H1 (cell line): ENCODE measurements around the gene THPO. TPM values are rescaled to one million over a fixed set of nuclear protein-coding genes. Genes with fewer than 3 reads are reported as not detected.
A peak's percentile ranks its signal among the peaks of the same experiment; 100 is the strongest.

Source experiments
- CTCF ChIA-PET: fragments of 300-600 bp; sonication (Branson Sonifier 250); formaldehyde crosslinking; loops from one replicate; lab custom pipeline; 2021; ENCODE audit not compliant: partially characterized antibody; lab: Charles Lee
- POLR2A ChIA-PET: fragments of 300-600 bp; sonication (Branson Sonifier 250); formaldehyde crosslinking; loops from one replicate; lab custom pipeline; 2021; ENCODE audit warnings: inconsistent platforms; ENCODE audit not compliant: partially characterized antibody; lab: Charles Lee
- DNase-seq, 2 experiments: peaks; one replicate each; pipeline versions ENCODE4 v3.0.0 to v3.0.0-alpha.2; 2010 to 2022; ENCODE audit warnings: low spot score in 2 of 2, low read depth in 1 of 2, mixed read lengths in 1 of 2
- FAIRE-seq: peaks from 2 replicates; lab custom pipeline; 2011; peaks lifted over from hg19 to GRCh38; lab: Jason Lieb, UNC
- H2AFZ ChIP-seq: 2 replicates; pipeline ENCODE4 v1.8.1; 2012; ENCODE audit warnings: low read length, inconsistent platforms
- H2AK5ac ChIP-seq: 2 replicates; pipeline ENCODE4 v1.6.1; 2013; ENCODE audit warnings: low read depth, low read length
- H2BK120ac ChIP-seq: replicated peaks from 2 replicates; pipeline ENCODE3; 2013; ENCODE audit warnings: low read depth, low read length, inconsistent platforms
- H2BK12ac ChIP-seq: 2 replicates; pipeline ENCODE4 v1.6.1; 2013; ENCODE audit warnings: low read depth, low read length
- H2BK15ac ChIP-seq: 2 replicates; pipeline ENCODE4 v1.6.1; 2013; ENCODE audit warnings: low read length
- H2BK20ac ChIP-seq: 2 replicates; pipeline ENCODE4 v1.6.1; 2013; ENCODE audit warnings: low read length
- H2BK5ac ChIP-seq: 2 replicates; pipeline ENCODE4 v1.6.1; 2013; ENCODE audit warnings: low read depth, low read length
- H3K14ac ChIP-seq: 2 replicates; pipeline ENCODE4 v1.6.1; 2013; ENCODE audit warnings: inconsistent platforms; ENCODE audit not compliant: insufficient read length
- H3K18ac ChIP-seq: 2 replicates; pipeline ENCODE4 v1.6.1; 2013; ENCODE audit warnings: low read length; ENCODE audit errors: extremely low read depth
- H3K23ac ChIP-seq: 2 replicates; pipeline ENCODE4 v1.6.1; 2013; ENCODE audit warnings: inconsistent platforms; ENCODE audit not compliant: insufficient read length
- H3K23me2 ChIP-seq: 2 replicates; pipeline ENCODE4 v1.6.1; 2013; ENCODE audit warnings: low read depth, low read length
- H3K27ac ChIP-seq: 2 replicates; pipeline ENCODE4 v1.6.1; 2011; ENCODE audit warnings: low read depth, low read length, inconsistent platforms
- H3K27me3 ChIP-seq, 4 experiments: replicated peaks in 1 of 4; 1 replicate in 1 of 4; 2 replicates in 3 of 4; pipeline versions ENCODE4 v1.6.1 to v1.8.1; 2011 to 2013; ENCODE audit warnings: low read length in 3 of 4, mild to moderate bottlenecking in 3 of 4, inconsistent platforms in 2 of 4, mixed read lengths in 2 of 4, moderate library complexity in 1 of 4; ENCODE audit not compliant: control insufficient read depth in 3 of 4, insufficient read depth in 3 of 4; ENCODE audit errors: extremely low read depth in 1 of 4
- H3K36me3 ChIP-seq, 4 experiments: 2 replicates each; pipeline versions ENCODE4 v1.6.1 to v1.8.1; 2011 to 2013; ENCODE audit warnings: mild to moderate bottlenecking in 4 of 4, low read length in 3 of 4, moderate library complexity in 2 of 4, control low read depth in 1 of 4, inconsistent platforms in 1 of 4; ENCODE audit not compliant: insufficient read depth in 4 of 4, control insufficient read depth in 2 of 4
- H3K4ac ChIP-seq: replicated peaks from 2 replicates; pipeline ENCODE3; 2013; ENCODE audit warnings: low read length, low read depth, mixed read lengths, inconsistent platforms; ENCODE audit not compliant: insufficient read length
- H3K4me1 ChIP-seq, 4 experiments: replicated peaks in 1 of 4; 1 replicate in 1 of 4; 2 replicates in 3 of 4; pipeline versions ENCODE4 v1.6.1 to v1.8.1; 2011 to 2013; ENCODE audit warnings: low read length in 3 of 4, inconsistent platforms in 2 of 4, mixed read lengths in 1 of 4; ENCODE audit not compliant: insufficient read depth in 4 of 4, control insufficient read depth in 3 of 4
- H3K4me2 ChIP-seq, 2 experiments: 2 replicates each; pipeline versions ENCODE4 v1.6.1 to v1.8.1; 2011 to 2013; ENCODE audit warnings: low read depth in 2 of 2, low read length in 2 of 2, control low read depth in 1 of 2, inconsistent platforms in 1 of 2, mild to moderate bottlenecking in 1 of 2; ENCODE audit not compliant: insufficient read depth in 1 of 2
- H3K4me3 ChIP-seq, 4 experiments: fragments of 200-600, 300-600 bp in 1 of 4; sonication (generic), shearing (Covaris generic), sonication (Bioruptor Twin) in 1 of 4; 2 replicates each; pipeline versions ENCODE4 v1.5.1 to v1.8.1; 2011 to 2016; ENCODE audit warnings: low read length in 4 of 4, low read depth in 3 of 4, control low read depth in 2 of 4, inconsistent platforms in 2 of 4, mild to moderate bottlenecking in 2 of 4, mixed read lengths in 1 of 4, moderate library complexity in 1 of 4; ENCODE audit not compliant: insufficient read depth in 2 of 4; ENCODE audit errors: extremely low read depth in 1 of 4
- H3K56ac ChIP-seq: replicated peaks from 2 replicates; pipeline ENCODE3; 2013; ENCODE audit warnings: low read depth, mild to moderate bottlenecking, mixed read lengths, low read length, inconsistent platforms; ENCODE audit not compliant: insufficient read length
- H3K79me1 ChIP-seq: 2 replicates; pipeline ENCODE4 v1.6.1; 2013; ENCODE audit warnings: low read depth, low read length, control low read depth
- H3K79me2 ChIP-seq, 2 experiments: 2 replicates each; pipeline versions ENCODE4 v1.6.1 to v1.8.1; 2012 to 2013; ENCODE audit warnings: low read length in 2 of 2, mild to moderate bottlenecking in 2 of 2, inconsistent platforms in 1 of 2; ENCODE audit not compliant: insufficient read depth in 2 of 2, control insufficient read depth in 1 of 2
- H3K9ac ChIP-seq, 4 experiments: replicated peaks in 1 of 4; 1 replicate in 1 of 4; 2 replicates in 3 of 4; pipeline versions ENCODE4 v1.6.1 to v1.8.1; 2011 to 2013; ENCODE audit warnings: low read depth in 3 of 4, low read length in 3 of 4, control low read depth in 2 of 4, mild to moderate bottlenecking in 2 of 4, moderate library complexity in 2 of 4, inconsistent platforms in 1 of 4; ENCODE audit errors: extremely low read depth in 1 of 4
- H3K9me3 ChIP-seq, 2 experiments: 2 replicates each; pipeline versions ENCODE4 v1.6.1 to v1.8.1; 2012 to 2013; ENCODE audit warnings: mild to moderate bottlenecking in 2 of 2, moderate library complexity in 2 of 2, control low read depth in 1 of 2, inconsistent platforms in 1 of 2, low read depth in 1 of 2, low read length in 1 of 2, mixed read lengths in 1 of 2; ENCODE audit not compliant: insufficient read depth in 2 of 2
- H4K20me1 ChIP-seq, 2 experiments: replicated peaks in 1 of 2; 2 replicates each; pipeline versions ENCODE3 to v1.8.1; 2011 to 2013; ENCODE audit warnings: inconsistent platforms in 2 of 2, low read length in 2 of 2, mild to moderate bottlenecking in 1 of 2; ENCODE audit not compliant: insufficient read depth in 2 of 2, control insufficient read depth in 1 of 2
- H4K5ac ChIP-seq: 2 replicates; pipeline ENCODE4 v1.6.1; 2013; ENCODE audit warnings: low read length, low read depth, mixed read lengths, inconsistent platforms; ENCODE audit not compliant: insufficient read length
- H4K8ac ChIP-seq: 2 replicates; pipeline ENCODE4 v1.8.0; 2013; ENCODE audit warnings: mild to moderate bottlenecking, moderate library complexity, low read length, inconsistent platforms; ENCODE audit not compliant: insufficient read depth; ENCODE audit errors: extremely low read depth
- H4K91ac ChIP-seq: replicated peaks from 2 replicates; pipeline ENCODE3; 2013; ENCODE audit warnings: low read length, mixed read lengths, inconsistent platforms; ENCODE audit not compliant: insufficient read length
- ASH2L ChIP-seq: fragments of 200-600, 300-600 bp; sonication (generic); IDR thresholded peaks from one replicate; pipeline ENCODE4 v1.7.1; 2017; ENCODE audit warnings: low read length
- SP1 ChIP-seq: IDR thresholded peaks from 2 replicates; pipeline ENCODE4 v1.6.1; 2011; ENCODE audit warnings: low read depth, low read length
- WGBS, 2 experiments: shearing (Covaris generic) in 1 of 2; methylation state at CpG; one replicate each; pipeline versions ENCODE4 v1.1.6 to v1.1.7; 2013 to 2015; ENCODE audit warnings: low lambda C conversion rate in 2 of 2, mixed read lengths in 2 of 2, inconsistent platforms in 1 of 2, low coverage in 1 of 2, missing lambda C conversion rate in 1 of 2; ENCODE audit not compliant: insufficient replicate concordance in 2 of 2, insufficient coverage in 1 of 2, insufficient read length in 1 of 2; ENCODE audit errors: extremely low coverage in 1 of 2, missing lambda C conversion rate in 1 of 2; 5-methylcytosine and 5-hydroxymethylcytosine counted together
- polyA plus RNA-seq, 7 experiments: library from polyadenylated mRNA; depleted of rRNA in 3 of 7; stranded (reverse) in 5 of 7; unstranded in 2 of 7; fragments of >200 nt in 5 of 7; fragments of 200-250 nt in 2 of 7; gene quantifications; 1 replicate in 5 of 7; 2 replicates in 1 of 7; 4 replicates in 1 of 7; pipeline versions ENCODE4 v1.2.1 to v1.2.3, GENCODE V29; 2011 to 2013; ENCODE audit warnings: missing spikeins in 2 of 7, mixed read lengths in 2 of 7
- total RNA-seq: library from RNA; stranded (reverse); fragmentation: NEBNext Ultra II Directional; extraction: Animal tissue kit (Norgen Biotek cat#: 25700); gene quantifications from 2 replicates; pipeline ENCODE4 v1.2.1, GENCODE V29; 2021

The THPO gene
- total and polyA plus RNA-seq, 2 of the 8 experiments (the other 6 are each of a cell fraction or from before 2014, with no cell fraction given), result 0.82 to 1.2 TPM

DNA sequence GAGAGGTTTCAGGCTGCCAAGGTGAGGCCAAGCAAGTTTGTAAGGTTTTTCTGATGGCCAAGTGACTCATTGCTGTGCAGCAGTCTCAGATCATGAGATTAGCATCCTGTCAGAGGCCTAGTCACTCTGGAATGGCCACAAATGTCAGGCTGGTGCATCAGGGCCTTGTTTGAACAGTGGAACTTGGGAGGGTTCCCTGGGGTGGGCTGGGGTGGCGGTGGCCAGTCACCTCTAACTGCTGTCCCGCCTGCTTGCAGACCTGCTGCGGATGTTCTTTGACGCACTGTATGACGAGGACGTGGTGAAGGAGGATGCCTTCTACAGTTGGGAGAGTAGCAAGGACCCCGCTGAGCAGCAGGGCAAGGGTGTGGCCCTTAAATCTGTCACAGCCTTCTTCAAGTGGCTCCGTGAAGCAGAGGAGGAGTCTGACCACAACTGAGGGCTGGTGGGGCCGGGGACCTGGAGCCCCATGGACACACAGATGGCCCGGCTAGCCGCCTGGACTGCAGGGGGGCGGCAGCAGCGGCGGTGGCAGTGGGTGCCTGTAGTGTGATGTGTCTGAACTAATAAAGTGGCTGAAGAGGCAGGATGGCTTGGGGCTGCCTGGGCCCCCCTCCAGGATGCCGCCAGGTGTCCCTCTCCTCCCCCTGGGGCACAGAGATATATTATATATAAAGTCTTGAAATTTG, 43.4 kb downstream of the THPO start:
- Histone ChIP-seq H3K56ac (no peak overlapping the region), H4K8ac (peak overlapping the region; percentile 41; the same call in 1 of the 2 replicates), H3K79me1 (peaks cover 11% of the 10 kb centered on the region), H3K79me2 (0 out of 4 replicates have a peak, but pooled peaks cover 0 to 2% of the 10 kb centered on the region in 2 experiments), H2AK5ac (no peak overlapping the region), H3K9me3 (no peaks in the 10 kb centered on the region), H2BK20ac (no peak overlapping the region), H4K5ac (no peak overlapping the region), H3K4me2 (peak overlapping the region in 1 of 2 experiments; percentile 98; a peak in 1 of 4 replicates), H3K4me1 (peaks cover 5 to 27% (median 18%) of the 10 kb centered on the region in 4 experiments), H2BK12ac (no peak overlapping the region), H2BK120ac (no peak overlapping the region), H3K14ac (no peak overlapping the region), H3K27me3 (no peaks in the 10 kb centered on the region), H3K18ac (no peak overlapping the region), H2BK5ac (no peak overlapping the region), H3K9ac (no peak overlapping the region), H2BK15ac (no peak overlapping the region), H3K23ac (no peak overlapping the region), H3K4me3 (no peak overlapping the region), H4K20me1 (peaks cover 18 to 37% of the 10 kb centered on the region in 2 experiments), H3K27ac (no peak overlapping the region), H3K23me2 (peaks cover 14% of the 10 kb centered on the region), H3K36me3 (peaks cover 30 to 53% (median 46%) of the 10 kb centered on the region in 4 experiments), H4K91ac (no peak overlapping the region), H2AFZ (no peak overlapping the region), H3K4ac (no peak overlapping the region)
- ChIA-PET POLR2A (interaction anchor here (0.7 to 2.0 kb wide), 12 partner anchors 8 to 317 kb away, joined by 3 to 16 read pairs (median 4); partner anchors contain the start of gene ABCC5), CTCF (interaction anchor here (0.9 kb wide), 1 partner anchor 9 kb away, joined by 3 read pairs; no protein-coding TSS in a partner anchor)
- no peak for DNase-seq
- no peak for FAIRE-seq
- 97% methylated on average over 11 of the region's 15 CpGs; no CpG with 5 or more reads in 1 of the 2 experiments for WGBS, 2 experiments
- TF ChIP-seq ASH2L, result no peak
- TF ChIP-seq SP1, result peak; percentile 11; the same call in 1 of the 2 replicates
